ENCODE data around the gene ZNF568. TPM values are rescaled to one million over a fixed set of nuclear protein-coding genes. Genes with fewer than 3 reads are reported as not detected.

ZNF568 gene
- polyA plus RNA-seq, 4 donors, result 1.8 to 10.6 (median 2.8) TPM

DNA sequence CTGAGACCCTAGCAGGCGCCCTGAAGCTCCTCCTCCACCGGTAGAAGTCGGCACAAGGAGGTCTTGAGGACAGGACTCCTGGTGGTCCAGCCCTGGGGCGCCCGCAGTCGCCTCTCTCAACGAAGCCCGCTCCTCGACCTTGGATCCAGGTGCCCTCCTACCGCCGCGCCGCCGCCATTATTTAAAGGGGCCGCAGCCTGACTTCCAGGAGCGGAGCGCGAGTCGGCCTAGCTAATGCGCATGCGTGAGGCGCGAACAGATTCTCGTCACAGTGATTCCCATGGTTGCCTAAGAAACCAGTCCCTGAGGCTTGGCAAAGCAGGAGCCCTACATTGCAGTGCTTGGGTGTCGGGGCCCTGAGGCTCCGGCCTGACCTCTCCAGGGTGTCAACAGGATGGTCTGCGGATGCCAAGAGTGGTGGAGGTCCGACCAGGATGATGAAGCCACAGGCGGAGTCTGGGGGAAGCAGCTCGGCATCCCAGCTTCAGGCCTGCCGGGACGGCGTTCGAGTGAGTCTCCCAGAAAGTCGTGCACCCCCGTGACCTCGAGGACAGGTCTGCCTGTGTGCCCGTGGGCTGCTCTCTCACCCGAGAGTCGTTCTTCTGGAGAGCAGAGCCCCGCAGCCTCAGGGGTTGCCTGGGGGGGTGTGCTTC is 96.1 kb downstream of the ZNF568 start:
- FAIRE-seq (no peak), DNase-seq (no peak)
- Histone ChIP-seq H3K27me3 (ENCODE audit: control insufficient read depth in 3 of 3, insufficient read depth in 3 of 3, low read length in 3 of 3) (no peaks in the 10 kb centered on the region), H3K9me3 (ENCODE audit: control insufficient read depth in 2 of 2, insufficient read depth in 1 of 2, low read depth in 1 of 2, low read length in 1 of 2) (peaks cover 11 to 93% of the 10 kb centered on the region in 2 donors), H3K4me3 (ENCODE audit: low read depth in 1 of 3, low read length in 3 of 3) (no peak overlapping the region), H3K4me1 (ENCODE audit: control insufficient read depth in 3 of 3, insufficient read depth in 2 of 3, low read depth in 1 of 3, low read length in 2 of 3) (no peaks in the 10 kb centered on the region), H3K27ac (ENCODE audit: low read depth in 1 of 3, low read length in 2 of 3) (no peak overlapping the region), H3K36me3 (ENCODE audit: control insufficient read depth in 3 of 3, insufficient read depth in 2 of 3, low read depth in 1 of 3, low read length in 3 of 3) (peaks cover 0 to 5% (median 0%) of the 10 kb centered on the region in 3 donors)
- 96% methylated on average over 41 of the region's 41 CpGs for WGBS, 3 donors

DNA sequence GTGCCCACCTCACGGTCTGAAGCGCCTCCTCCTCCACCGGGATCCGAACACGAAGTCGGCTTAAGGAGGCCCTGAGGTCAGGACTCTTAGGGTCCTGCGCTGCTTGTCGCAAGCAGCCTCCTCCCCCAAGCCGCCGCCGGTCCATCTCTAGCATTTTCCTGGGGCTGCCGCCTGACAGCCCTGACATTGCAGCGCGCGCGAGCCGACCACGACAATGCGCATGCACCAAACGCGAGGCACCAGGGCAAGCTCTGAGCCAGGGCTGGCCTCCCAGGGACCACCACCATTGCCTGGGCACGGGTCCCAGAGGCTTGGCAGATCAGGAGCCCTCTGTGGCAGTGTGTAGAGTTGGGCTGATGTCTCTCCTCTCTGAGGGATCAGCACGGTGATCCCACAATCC is 98.3 kb downstream of the ZNF568 start:
- peaks cover 8 to 80% of the 10 kb centered on the region in 2 donors for H3K9me3 ChIP-seq (ENCODE audit: control insufficient read depth in 2 of 2, insufficient read depth in 1 of 2, low read depth in 1 of 2, low read length in 1 of 2)
- H3K4me3 ChIP-seq (ENCODE audit: low read depth in 1 of 3, low read length in 3 of 3), result no peak overlapping the region
- FAIRE-seq (no peak), DNase-seq (no peak)
- no peaks in the 10 kb centered on the region for H3K27me3 ChIP-seq (ENCODE audit: control insufficient read depth in 3 of 3, insufficient read depth in 3 of 3, low read length in 3 of 3)
- H3K4me1 ChIP-seq (ENCODE audit: control insufficient read depth in 3 of 3, insufficient read depth in 2 of 3, low read depth in 1 of 3, low read length in 2 of 3), result no peaks in the 10 kb centered on the region
- WGBS, 3 donors, result 91 to 95% (median 92%) methylated on average over 23 of the region's 23 CpGs
- no peak overlapping the region for H3K27ac ChIP-seq (ENCODE audit: low read depth in 1 of 3, low read length in 2 of 3)
- H3K36me3 ChIP-seq (ENCODE audit: control insufficient read depth in 3 of 3, insufficient read depth in 2 of 3, low read depth in 1 of 3, low read length in 3 of 3), result peaks cover 0 to 5% (median 0%) of the 10 kb centered on the region in 3 donors

DNA sequence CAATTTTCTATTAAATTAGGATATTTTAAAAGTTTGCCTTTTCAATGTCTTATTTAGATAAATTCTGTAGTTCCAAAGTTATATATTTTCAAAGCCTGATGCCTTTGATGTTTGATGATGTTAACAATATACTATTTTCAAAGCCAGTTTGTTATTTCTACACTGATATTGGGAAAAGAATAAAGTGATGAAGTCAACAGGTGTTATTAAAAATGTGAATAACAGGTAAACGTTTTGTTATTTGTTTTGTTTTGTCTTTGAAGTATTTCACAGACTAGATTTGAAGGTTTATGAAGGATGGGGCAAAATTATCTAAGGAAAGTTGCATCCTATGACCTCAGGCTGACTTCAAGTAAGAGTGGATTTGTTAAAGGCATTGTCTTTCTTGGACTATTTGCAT is 129.0 kb downstream of the ZNF568 start:
- H3K27ac ChIP-seq (ENCODE audit: low read depth in 1 of 3, low read length in 2 of 3), result no peak overlapping the region
- H3K27me3 ChIP-seq (ENCODE audit: control insufficient read depth in 3 of 3, insufficient read depth in 3 of 3, low read length in 3 of 3), result no peaks in the 10 kb centered on the region
- DNase-seq (no peak), FAIRE-seq (no peak)
- 18 to 39% (median 25%) methylated on average over 1 of the region's 1 CpG for WGBS, 3 donors
- no peaks in the 10 kb centered on the region for H3K4me1 ChIP-seq (ENCODE audit: control insufficient read depth in 3 of 3, insufficient read depth in 2 of 3, low read depth in 1 of 3, low read length in 2 of 3)
- no peaks in the 10 kb centered on the region for H3K36me3 ChIP-seq (ENCODE audit: control insufficient read depth in 3 of 3, insufficient read depth in 2 of 3, low read depth in 1 of 3, low read length in 3 of 3)
- H3K9me3 ChIP-seq (ENCODE audit: control insufficient read depth in 2 of 2, insufficient read depth in 1 of 2, low read depth in 1 of 2, low read length in 1 of 2), result peaks cover 1 to 15% of the 10 kb centered on the region in 2 donors
- no peak overlapping the region for H3K4me3 ChIP-seq (ENCODE audit: low read depth in 1 of 3, low read length in 3 of 3)

Other genes starting within 250 kb of the ZNF568 start
- 1 to 10 TPM; 2.2 to 9.0 (median 2.8) TPM for gene ZNF461, start 249.5 kb upstream of the ZNF568 start, polyA plus RNA-seq
- 1 to 10 TPM; 1.1 to 8.0 (median 3.9) TPM for gene ZNF567, start 228.7 kb upstream of the ZNF568 start, polyA plus RNA-seq
- 1 to 10 TPM in 1 of 4 donors, under 1 TPM in 3; 0.22 to 1.6 (median 0.36) TPM for gene ZNF850, start 143.5 kb upstream of the ZNF568 start, polyA plus RNA-seq
- gene ZNF790, start 77.9 kb upstream of the ZNF568 start, polyA plus RNA-seq, result 10 to 100 TPM in 1 of 4 donors, 1 to 10 TPM in 3; 1.1 to 10.1 (median 1.9) TPM
- 10 to 100 TPM in 1 of 4 donors, 1 to 10 TPM in 2, under 1 TPM in 1; 0.54 to 11.0 (median 2.0) TPM for gene ZNF345, start 65.5 kb upstream of the ZNF568 start, polyA plus RNA-seq
- gene ZNF829, start within 50 bp of the ZNF568 start, polyA plus RNA-seq, result 1 to 10 TPM in 1 of 4 donors, under 1 TPM in 3; 0.22 to 2.9 (median 0.86) TPM
- 10 to 100 TPM in 1 of 4 donors, 1 to 10 TPM in 3; 2.7 to 11.4 (median 4.4) TPM for gene ZNF420, start 162.1 kb downstream of the ZNF568 start, polyA plus RNA-seq